NCI-H524 (cell line): ENCODE measurements around the gene ZNF277.

Experiments
- DNase-seq, 2 experiments: peaks; one replicate each; lab custom pipeline; 2025; lab: John Stamatoyannopoulos, UW

ZNF277 gene

DNA sequence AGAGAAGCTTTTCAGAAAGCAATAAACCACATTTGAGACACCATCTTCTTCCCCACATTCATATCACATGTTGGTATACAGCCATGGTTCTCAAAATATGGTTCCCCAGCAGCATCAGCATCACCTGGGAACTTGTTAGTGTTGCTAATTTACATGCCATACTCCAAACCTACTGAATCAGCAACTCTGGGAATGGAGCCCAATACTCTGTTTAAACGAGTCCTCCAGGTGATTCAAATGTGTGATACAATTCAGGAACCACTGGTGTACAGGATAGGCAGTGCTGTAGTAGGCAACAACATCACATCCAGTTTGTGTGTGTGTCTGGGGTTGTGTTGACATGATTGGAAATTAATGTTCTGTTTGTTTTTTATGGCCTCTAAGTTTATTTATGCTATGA lies 47.7 kb downstream of the ZNF277 start:
- DNase-seq = no peak

DNA sequence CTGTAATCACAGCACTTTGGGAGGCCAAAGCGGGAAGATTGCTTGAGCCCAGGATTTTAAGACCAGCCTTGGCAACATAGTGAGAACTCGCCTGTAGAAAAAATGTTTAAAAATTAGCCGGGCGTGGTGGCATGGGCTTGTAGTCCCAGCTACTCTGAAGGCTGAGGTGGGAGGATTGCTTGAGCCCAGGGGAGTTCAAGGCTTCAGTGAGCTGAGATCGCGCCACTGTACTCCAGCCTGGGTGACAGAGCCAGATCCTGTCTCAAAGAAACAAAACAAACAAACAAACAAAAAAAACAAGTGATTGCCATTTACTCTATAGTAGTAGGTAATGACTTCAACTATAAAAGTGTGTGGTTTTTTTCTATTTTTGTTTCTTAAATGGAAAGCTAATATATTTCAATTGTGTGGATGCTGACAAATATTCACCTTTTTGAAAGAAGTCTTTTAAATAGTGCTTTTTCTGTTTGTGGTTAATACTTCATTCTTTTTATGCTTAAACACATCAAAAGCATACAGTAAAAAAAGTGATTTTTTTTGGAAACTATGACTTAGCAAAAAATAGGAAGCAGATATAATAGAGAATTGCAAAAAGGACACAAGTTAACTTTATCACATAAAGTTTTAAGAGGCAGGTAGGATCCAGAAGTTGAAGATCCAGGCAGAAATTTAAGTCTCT lies 48.4 kb downstream of the ZNF277 start:
- DNase-seq = no peak

DNA sequence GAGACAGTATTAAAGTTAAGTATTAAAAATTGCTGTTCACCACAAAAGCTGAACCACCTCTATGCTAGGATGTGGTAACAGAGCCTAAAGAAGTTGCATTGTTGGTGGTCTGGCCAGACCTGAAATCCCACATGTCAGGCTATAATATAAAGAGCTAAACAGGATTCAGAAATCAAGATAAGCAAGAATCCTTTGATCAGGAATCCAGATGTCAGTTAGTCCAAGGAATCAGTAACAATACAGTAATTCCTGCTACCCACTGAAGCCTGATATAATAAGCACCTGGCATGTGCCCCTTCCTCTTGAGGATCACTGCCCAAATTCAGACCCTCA lies 48.9 kb downstream of the ZNF277 start:
- DNase-seq = no peak

DNA sequence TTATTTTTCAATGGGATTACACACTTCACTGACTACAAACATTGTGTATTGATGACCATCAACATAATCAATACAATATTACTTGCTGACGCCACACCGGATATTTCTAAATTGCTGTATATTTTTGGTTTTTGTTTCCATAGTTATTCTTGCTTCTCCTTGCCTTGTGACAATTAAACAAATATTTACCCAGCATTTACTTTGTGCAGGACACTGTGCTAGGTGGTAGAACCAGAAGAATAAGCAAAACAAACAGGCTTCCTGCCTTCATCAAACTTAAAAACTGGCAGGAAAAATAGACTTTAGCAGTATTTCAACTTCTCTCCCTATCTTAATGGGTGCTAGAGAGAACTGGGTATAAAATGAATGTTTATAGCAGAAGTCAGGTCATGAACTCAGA lies 50.6 kb downstream of the ZNF277 start:
- DNase-seq = no peak

DNA sequence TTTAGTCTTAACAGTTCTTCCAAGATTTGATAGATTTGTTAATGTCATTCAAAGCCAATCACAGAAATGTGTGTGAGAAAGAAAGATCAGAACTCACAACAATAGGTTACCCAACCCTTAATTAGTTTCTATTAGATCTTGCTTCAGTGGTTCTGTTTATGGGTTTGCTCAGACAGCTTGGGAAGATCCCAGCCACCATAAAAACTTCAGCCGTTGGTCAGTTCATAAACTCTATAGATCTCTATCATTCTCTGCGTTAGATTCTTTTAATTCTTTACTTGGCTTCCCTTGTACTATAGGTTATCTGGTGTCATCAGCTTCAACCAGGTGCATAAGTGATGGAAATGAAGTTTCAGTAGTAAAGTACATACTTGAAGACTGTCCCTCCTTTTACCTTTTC lies 54.4 kb downstream of the ZNF277 start:
- no peak for DNase-seq

DNA sequence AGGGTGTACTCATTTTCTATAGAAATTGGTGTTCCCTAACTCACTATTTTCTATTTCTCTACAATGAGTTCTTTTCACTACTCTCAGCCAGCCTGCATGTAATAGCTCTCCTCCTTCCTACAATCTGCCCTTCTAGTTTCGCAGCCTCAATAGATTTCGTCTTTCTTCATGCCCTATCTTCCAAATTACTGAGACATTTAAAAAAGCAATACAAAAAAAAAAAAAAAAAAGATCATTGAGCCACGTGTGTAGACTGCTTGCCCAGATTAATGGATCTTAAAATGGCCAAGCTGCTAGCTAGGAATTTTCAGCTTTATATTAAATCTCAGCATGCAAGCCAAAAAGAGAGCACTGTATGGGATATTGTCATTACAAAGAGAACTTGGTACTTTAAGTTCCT lies 55.5 kb downstream of the ZNF277 start:
- no peak for DNase-seq

DNA sequence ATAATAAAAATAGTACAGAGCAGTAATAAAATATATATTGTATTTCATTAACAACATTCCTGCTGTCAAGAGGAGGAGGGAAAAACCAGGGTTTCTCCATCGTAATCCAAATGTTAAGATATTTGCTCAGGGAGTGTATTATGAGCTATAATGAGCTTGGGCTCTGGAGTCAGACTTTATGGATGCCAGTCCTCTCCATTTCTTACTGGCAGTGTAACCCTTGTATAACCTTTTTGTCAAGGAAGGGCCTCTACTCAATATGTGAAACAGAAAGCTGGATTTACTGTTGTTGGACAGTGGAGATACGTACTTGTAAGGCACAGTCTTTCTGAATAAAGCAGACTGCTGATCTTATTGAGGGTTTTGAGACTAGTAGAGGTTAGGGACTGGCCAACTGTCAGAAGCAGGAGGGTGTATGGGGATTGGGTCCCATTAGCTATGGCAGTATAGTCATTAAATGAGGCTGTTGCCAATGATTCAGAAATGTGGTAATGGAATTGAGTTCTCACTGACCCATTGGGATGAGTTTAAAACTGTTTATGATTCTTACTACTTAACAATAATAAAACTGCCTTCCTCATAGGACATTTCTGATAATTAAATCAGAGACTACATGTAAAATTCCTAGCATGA lies 56.5 kb downstream of the ZNF277 start:
- DNase-seq = no peak

DNA sequence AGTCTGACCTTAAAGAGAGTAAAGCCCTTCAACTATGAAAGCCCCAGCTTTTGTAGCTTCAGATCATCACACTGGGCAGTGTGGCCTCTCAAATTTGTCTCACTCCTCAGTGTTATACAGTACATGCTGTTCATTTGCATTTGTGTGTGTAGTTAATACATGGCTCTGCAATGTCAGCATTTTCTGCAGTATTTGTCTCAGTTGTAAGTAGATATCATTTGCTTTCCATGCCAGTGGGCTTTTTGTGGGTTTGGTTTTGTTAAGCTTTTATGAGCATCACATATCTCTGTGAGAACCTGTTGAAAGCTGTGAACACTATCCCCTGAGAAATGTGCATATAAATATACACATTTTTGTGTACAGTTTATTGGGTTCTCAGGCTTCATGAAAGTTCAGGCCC lies 57.0 kb downstream of the ZNF277 start:
- no peak for DNase-seq

DNA sequence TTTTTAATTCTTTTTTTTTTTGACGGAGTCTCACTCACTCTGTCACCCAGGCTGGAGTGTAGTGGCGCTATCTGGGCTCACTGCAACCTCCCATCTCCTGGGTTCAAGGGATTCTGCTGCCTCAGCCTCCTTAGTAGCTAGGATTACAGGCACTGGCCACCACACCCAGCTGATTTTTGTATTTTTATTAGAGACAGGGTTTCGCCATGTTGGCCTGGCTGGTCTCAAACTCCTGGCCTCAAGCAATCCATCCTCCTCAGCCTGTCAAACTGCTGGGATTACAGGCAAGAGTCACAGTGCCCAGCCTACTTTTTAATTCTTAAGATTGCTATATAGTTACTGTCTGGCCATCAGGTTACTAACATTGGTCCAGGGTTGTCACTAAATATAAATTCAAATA lies 59.6 kb downstream of the ZNF277 start:
- no peak for DNase-seq

DNA sequence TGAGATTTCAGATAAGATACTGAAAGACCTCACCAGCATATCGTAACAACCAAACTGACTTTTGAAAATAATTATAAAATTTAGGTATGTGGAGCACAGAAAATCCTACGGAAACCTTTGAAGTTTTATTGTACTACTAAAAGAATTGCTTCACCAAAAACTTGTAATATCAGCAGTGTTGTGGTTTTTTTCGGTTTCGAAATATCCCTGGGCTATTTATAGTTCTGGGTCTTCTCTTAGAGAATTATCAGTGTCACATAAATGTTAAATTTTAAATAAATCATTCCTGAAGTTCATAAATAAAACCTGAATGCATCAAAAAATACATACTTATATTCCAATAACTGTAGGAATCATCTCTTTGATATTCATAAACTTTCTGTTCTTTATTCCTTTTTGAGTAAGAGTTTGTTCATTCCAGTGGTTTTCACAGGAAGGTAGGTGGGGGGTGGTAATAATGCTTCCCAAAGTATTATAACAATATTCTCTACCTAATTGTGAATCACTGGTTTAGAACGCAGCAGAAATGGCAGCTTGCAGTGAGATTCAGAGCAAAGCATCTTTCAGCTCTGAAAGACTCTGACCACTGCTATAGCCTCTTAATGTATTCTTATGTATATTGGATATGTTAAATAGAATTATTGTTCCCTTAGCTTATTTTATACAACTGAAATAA lies 60.2 kb downstream of the ZNF277 start:
- no peak for DNase-seq

DNA sequence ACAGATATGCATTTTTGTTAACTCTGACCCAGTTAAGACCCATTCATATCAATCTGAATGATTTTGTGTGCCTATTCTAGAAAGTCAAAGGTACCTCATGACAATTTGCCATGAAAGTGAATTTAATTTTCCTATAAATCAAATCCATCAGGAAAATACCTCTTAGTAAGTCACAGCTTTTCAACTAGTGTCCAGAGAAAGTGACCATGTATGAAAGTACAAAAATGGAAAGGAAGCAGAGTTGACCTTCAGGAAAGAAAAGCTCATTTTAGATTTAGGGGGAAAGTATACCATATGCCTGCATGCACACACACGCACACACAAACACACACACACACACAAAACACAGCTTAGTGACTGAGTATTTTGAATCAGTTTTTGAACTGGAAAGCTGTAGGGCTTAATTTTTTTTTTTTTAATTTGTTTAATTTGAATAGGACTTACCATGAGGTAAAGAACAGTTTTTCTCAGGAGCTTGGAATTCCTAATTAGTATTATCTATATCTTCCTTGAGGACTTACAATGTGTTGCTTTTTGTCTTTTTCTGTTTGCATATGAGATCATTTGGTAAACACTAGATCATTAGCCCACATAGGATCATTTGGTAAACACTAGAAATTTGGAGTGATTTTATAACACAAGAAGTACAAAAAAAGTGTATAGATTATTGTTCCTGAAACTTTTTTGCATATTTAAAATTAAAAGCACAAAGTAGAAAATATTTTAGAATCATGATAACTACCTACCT lies 61.6 kb downstream of the ZNF277 start:
- no peak for DNase-seq

DNA sequence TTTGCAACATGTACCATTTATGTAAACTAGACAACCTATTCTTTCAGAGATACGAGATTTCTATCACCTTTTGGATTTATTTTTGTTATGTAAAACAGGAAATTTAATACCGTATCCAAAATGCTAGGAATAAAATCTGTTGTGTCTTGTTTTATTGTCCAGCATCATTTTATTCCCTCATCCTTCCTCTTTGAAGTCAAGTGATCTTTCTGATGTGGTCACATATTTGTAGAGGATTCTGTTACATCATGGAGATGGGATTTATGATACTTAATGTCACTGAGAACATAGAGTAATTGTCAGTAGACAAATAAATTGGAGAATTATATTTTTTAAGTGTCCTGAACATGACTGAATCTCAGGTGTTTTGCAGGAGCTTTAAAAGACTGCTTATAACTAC lies 64.7 kb downstream of the ZNF277 start:
- peak in 1 of 2 experiments; percentile 19 for DNase-seq

DNA sequence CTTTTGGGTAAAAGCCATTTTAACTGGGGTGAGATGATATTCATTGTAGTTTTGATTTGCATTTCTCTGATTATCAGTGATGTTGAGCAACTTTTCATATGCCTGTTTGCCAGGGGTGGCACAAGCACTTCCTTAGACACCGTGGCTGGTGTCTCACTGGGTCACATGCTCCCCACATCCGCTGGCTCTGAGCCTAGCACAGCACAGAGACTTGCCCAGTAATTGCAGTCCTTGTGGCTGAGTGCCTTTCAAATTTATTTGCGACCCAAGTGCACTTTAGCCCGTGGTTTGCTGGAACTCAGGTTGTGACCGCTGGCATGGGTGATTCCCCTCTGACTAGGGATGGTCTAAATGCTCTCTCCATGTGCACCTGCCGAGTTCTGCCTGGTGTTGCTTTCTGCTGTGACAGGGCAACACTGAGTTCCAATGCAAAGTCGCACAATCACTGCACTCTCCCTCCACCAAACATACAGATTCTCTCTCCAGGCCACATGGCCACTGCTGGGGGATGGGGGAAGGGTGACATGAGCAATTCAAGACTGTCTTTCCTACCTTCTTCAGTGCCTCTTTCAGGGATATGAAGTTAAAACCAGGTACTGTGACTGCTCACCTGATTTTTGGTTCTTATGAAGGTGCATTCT lies 66.5 kb downstream of the ZNF277 start:
- DNase-seq = no peak

DNA sequence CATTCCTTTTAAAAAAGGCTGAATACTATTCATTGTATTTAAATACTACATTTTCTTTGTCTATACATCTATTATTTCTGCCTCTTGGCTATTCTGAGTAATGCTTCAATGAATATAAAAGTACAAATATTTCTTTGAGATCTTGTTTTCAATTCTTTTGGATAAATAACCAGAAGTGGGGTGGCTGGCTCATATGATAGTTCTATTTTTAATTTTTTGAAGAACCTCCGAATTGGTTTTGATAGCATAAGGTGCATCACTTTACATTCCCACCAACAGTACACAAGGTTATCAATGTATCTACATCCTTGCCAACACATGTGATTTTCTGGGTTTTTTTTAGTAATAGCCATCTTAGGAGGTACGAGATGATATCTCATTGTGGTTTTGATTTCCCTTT lies 72.5 kb downstream of the ZNF277 start:
- DNase-seq = no peak

DNA sequence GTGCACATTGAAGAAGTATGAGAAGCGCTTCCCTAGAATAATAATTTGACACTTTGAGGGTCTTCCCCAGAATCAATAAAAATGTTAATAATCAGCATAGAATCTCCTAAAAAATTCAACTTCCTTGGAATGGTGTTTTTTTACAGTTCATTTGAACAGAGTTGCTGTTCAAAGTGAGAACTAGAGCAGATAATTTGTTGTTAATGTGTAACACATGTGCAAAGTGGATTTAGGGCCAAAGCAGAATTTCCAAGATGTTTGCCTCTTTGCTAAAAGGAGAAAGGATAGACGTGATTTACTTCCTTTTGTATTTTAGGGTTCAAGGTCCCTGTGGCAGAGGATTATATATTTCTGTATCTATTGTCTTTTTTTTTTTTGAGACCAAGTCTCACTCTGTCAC lies 73.8 kb downstream of the ZNF277 start:
- DNase-seq = no peak

DNA sequence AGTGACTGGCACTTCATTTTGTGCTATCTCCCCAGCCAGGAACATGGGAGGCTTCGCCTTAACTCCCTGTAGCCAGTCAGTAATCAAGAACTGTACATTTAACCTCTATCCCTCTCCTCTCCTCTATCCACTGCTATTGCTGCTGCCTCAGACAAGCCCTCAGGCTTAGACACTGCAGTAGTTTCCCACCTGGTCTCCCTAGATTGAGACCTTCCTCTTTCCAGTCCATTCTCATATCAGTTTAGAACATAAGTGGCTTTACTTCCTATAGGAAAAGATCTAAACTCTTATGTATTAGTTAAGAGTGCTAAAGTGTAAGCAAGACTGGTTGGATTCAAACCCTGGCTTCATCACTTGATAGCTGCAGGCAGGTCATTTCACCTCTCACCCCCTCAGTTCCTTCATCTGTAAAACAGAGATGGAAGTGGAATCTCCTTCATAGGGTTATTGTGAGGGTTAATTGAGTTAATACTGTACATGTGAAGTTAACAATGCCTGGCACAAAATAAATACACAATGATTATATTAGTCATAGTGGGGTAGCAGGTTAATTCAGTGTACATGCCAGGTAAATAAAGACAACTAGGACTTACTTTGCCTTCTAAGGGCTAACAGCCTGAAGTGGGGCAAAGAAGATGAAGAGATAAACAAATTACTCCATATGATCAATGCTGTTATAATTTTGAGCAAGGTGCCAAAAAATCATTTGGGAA lies 76.1 kb downstream of the ZNF277 start:
- DNase-seq = no peak

DNA sequence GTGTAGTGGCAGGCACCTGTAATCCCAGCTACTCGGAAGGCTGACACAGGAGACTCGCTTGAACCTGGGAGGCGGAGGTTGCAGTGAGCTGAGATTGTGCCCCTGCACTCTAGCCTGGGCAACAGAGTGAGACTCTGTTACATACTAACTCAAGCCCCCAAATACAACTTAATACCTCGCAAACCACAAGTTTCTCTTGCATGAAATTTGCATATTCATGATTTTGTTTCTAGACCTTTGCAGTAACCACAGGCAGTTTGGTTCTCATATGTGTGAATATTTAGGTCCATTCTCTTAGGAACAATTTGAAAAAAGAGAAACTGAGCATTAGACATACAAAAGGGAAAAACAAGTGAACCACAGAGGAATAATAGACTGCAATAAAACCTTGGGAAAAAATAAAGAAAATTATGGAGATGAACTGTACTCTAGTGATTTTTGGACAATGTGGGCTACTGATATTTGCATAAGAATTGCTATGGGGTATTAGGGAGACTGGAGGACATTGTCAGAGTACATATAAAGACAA lies 77.0 kb downstream of the ZNF277 start:
- no peak for DNase-seq

DNA sequence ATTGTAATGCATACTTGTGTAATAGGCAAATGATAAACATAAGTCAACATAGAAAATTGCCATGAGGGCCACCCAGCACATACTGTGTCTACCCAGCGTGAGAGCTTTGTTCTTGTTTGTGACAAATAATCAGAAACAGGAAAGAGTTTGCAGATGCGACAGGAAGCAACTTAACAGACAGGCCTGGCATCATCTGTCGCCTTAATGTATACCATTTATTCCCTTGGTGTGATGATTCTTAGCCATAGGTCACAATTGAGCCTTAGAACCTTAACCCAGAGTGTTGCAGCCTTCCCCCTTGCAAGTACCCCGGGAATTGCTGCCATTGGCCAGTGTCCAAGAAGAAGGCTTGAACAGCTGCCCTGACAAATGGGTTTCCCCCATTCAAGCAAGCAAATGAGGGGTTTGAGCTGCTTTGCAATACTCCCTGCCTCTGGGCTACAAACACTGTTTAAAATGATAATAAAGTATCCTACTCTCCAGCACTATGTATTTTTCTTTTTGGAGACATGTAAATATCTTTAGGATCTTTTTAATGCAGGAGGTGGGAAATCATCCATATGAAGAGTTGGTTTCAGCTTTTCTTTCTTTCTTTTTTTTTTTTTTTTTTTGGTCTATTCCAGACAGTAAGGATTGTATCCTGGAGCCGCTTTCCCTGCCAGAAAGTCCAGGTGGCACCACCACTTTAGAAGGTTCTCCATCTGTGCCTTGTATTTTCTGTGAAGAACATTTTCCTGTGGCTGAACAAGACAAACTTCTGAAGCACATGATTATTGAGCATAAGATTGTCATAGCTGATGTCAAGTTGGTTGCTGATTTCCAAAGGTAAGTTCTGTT lies 80.0 kb downstream of the ZNF277 start:
- DNase-seq = peak; percentile 97 to 98

DNA sequence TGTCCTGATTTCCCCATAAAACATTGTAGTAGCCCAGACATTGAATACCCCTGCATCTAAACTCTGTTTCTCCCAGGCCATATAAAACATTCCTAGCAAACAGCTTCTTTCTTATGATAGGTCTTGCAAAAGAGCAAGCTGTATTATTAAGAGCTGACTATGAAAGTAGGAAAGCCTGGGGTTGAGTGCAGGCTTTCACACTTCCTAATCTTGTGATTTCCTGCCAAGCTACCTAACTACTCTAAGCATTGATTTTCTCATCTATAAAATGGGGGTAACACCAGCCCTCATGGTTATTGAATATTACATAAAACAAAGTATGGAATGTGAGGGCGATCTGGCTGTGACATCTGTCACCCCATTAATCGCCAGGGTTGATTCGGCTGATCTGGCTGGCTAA lies 81.8 kb downstream of the ZNF277 start:
- DNase-seq = no peak

DNA sequence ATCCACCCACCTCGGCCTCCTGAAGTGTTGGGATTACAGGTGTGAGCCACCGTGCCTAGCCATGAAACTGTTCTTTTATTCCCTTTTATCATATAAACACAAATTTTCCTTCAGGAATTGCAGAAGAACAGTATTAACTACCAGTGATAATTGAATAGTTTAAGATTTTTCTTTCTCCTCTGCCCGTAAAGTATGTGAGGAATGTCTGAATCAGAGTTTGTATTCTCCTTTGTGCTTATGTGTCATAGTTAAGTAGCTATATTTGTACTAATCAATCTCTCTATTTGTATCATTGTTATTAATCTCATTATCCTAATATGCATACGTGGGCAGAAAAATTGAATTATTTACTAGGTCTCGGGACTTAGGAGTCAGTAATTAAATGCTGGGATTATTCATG lies 83.6 kb downstream of the ZNF277 start:
- DNase-seq = no peak

DNA sequence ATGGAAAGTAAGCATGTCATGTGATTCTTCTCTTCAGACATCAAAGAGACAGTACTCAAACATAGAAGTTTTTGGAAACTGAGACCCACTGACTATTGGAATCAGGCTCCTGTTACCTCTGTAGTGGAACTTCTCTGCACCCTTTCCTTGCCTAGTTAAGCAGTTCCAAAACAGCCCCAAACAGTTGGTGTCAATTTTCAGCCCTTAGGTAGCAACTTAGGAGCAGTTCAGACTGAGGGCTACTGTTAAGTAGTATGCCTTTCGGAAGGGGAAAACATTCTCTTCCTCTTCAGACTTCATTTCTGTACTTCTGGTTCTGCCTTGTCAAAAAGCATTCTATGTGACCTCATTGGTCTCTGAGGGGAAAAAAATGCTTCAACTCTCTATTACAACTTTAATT lies 85.7 kb downstream of the ZNF277 start:
- DNase-seq = no peak
